GM21717 (cell line): ENCODE data around the gene IFT80.

Source experiments
- ATAC-seq: cut with Tn5 transposase; IDR thresholded peaks from one replicate; pipeline ENCODE4 v1.9.1; 2021; ENCODE audit warnings: mild to moderate bottlenecking, moderate library complexity; ENCODE audit not compliant: unreplicated experiment

The IFT80 gene

DNA sequence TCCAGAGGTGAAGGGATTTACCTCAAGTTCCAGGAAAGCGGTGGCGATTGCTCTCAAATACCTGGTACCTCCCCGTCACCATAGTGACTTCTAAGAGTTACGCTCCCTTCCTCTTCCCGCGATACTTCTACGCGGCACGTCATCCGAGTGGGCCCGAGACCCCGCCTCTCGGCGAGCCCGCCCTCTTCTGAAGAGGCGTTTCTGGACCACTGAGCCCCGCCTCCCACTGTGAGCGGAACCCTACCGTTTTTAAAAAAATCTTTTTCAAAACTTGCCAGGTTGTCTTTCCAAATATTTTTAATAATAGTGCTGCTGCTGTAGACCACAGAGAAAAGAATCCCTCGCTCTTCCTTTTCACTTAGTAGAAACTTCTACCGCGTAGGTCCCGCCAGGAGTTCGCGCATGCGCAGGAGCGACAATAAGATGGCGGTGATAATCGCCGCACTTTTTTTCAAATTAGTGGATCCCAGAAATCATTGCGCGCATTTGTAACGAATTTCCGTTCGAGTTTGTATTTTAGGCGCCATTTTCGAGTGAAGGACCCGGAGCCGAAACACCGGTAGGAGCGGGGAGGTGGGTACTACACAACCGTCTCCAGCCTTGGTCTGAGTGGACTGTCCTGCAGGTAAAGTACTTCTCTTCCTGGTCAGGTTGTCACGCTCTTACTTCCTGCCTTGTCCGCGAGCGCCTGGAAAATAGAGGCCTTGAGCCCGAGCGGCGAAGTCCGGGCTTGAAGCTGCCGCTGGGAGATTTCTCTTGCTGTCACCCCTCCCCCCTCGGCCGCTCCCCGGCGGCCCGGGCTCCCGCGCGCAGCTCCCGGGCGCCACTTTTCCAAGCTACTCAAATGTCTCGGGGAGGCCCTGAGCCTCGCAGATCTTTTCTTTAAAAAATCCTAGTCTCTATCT is at the start of gene IFT80, which contains the start of gene SMC4:
Gene IFT80 (minus strand): TSS at position 101 of the 905 bp plus-strand sequence. CDS start 14,625 bp downstream, outside the sequence.
Gene SMC4 (plus strand): TSS at position 526 of the 905 bp plus-strand sequence. CDS start 1,177 bp downstream, outside the sequence.
- ATAC-seq: peak; percentile 94

DNA sequence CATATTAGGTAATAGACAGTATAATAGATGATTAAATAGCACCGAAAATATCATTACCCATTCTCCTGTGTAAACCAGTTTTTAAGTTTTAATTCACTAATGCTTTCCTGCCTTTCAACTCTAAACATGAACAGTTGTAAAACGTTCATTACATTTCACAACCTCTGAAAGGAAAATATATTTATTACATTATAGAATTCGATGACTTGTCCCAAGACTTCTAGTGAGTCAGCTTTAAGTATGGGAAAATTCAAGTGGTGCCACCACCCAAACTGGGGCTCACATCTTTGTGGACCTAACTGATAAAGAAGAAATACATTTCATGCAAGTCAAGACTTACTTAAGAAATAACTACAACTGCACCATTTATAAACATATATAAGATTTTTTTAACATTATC is 48.5 kb upstream of the IFT80 start:
- ATAC-seq: no peak

DNA sequence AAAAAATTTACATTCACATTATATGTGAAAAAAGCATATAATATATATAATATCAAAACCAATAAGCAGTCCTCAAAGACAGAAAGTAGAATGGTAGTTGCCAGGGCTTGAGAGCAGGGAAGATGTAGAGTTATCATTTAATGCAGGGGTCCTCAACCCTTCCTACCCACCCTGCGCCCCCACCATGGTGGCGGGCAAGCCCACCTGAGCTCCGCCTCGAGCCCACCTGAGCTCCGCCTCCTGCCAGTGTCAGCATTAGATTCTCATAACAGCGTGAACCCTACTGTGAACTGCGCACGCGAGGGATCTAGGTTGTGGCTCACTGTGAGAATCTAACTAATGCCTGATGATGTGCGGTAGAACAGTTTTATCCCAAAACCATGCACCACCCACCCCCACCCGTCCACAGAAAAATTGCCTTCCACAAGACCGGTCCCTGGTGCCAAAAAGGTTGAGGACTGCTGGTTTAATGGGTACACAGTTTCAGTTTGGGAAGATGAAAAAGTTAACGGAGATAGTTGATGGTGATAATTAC is 47.6 kb upstream of the IFT80 start:
- ATAC-seq: no peak

DNA sequence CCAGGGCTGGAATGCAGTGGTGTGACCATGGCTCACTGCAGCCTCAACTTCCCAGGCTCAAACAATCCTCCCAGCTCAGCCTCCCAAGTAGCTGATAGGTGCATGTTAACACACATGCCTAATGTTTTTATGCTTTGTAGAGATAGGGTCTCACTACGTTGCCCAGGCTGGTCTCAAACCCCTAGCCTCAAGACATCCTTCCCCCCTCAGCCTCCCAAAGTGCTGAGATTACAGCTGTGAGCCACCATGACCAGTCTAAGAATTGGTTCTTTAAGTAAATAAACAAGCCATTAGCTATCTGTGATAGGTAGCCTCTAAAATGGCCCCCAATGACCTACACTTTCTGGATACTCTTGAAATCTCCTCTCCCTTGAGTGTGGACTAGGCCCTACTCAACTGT is 46.8 kb upstream of the IFT80 start:
- no peak for ATAC-seq

- ATAC-seq: no peak
Observed at GRCh38 chr3:160444411-160444810, 45.4 kb upstream of the IFT80 start.

DNA sequence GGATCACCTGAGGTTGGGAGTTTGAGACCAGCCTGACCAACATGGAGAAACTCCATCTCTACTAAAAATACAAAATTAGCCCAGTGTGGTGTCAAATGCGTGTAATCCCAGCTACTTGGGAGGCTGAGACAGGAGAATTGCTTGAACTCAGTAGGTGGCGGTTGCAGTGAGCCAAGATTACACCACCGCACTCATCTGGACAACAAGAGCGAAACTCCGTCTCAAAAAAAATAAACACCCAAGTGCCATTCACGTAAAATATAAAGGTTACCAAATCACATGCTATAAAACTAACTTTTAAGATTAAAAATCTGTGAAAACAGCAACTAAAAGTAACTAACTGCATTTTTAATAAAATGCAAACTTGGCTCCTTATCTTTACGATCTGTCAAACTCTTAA is 41.7 kb upstream of the IFT80 start:
- no peak for ATAC-seq

GRCh38 chr3:160437083-160437455 is 38.0 kb upstream of the IFT80 start:
- no peak for ATAC-seq

- ATAC-seq: no peak
Observed at GRCh38 chr3:160435747-160436146, 36.7 kb upstream of the IFT80 start.

DNA sequence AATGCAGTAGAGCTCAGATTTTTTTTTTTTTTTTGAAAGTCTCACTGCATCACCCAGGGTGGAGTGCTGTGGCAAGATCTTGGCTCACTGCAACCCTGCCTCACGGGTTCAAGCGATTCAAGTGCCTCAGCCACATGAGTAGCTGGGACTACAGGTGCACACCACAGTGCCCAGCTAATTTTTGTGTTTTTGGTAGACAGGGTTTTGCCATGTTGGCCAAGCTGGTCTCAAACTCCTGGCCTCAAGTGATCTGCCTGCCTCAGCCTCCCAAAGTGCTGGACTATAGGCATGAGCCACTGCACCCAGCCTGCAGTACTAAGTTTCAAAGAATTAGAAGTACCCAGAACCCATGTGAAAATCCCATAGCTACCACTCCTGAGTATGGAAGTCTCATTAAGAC is 36.1 kb upstream of the IFT80 start:
- ATAC-seq: no peak

- ATAC-seq: no peak
Observed at GRCh38 chr3:160434071-160434470, 35.0 kb upstream of the IFT80 start.

- ATAC-seq: no peak
Observed at GRCh38 chr3:160427832-160428424, 28.9 kb upstream of the IFT80 start.

DNA sequence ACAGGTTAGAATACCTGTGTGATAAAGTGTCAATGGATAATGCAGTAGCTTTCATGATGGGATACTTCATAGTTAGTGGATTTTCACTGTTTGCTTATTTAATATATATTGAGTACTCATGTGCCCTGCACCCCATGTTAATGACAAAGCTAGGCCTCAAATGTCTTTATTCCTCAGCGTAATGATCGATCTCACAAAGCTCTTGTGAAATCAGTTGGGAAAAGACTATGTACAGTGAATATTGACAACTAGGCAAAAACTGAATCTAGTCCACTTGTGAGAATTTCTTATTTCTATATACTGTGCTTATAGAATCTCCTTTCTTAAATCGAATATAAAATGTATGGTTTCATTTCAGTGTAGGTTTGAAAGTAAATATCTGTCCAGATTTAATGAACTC is 18.3 kb upstream of the IFT80 start:
- no peak for ATAC-seq

- peak; percentile 65 for ATAC-seq
Observed at GRCh38 chr3:160413613-160414248, 14.7 kb upstream of the IFT80 start.

DNA sequence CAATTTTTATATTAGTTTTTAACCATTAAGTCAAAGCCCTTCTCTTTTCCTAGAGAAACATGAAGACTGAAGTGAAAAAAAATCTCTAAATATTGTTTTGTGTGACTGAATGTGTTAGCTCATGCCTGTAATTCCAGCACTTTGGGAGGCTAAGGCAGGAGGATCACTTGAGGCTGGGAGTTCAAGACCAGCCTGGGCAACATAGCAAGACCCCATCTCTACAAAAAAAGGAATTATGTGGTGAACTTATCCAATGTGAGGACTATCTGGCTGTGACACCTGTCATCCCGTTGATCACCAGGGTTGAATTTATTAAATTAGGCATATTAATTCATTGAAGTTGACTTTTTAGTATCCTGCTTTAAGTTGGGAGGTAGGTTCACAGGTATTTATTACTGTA is 13.5 kb upstream of the IFT80 start:
- no peak for ATAC-seq

GRCh38 chr3:160409812-160410610 is 11.0 kb upstream of the IFT80 start:
- ATAC-seq: no peak

DNA sequence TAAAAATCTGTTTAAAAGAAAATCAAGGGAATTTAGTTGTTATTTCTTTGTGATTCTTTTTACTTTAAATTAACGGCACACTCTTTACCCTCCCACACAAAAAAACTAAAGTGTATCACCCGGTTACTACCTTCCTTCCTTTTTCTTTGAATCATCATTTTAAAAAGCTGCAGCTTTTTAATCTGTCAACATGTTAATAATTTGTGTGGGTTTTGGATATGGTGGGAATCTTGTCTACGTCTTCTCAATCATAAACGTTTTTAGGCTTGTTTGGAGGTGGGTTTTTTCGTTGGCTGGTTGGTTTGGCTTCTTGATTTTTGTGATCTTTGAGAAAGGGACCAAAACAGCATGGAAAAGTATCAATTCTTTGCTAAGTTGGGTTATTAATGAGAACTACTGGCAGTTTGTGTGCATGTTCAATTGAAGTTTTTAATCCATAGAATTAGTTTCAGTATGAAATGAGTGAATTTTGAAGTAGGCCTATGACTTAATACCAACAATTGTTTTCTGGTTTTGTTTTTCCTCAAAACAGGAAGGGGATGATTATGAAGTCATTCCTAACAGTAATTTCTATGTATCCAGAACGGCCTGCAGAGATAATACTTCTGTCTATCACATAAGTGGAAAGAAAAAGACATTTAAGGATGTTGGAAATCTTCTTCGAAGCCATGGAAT is 4.9 kb upstream of the IFT80 start:
- no peak for ATAC-seq

GRCh38 chr3:160403028-160403545 is 4.1 kb upstream of the IFT80 start:
- no peak for ATAC-seq

DNA sequence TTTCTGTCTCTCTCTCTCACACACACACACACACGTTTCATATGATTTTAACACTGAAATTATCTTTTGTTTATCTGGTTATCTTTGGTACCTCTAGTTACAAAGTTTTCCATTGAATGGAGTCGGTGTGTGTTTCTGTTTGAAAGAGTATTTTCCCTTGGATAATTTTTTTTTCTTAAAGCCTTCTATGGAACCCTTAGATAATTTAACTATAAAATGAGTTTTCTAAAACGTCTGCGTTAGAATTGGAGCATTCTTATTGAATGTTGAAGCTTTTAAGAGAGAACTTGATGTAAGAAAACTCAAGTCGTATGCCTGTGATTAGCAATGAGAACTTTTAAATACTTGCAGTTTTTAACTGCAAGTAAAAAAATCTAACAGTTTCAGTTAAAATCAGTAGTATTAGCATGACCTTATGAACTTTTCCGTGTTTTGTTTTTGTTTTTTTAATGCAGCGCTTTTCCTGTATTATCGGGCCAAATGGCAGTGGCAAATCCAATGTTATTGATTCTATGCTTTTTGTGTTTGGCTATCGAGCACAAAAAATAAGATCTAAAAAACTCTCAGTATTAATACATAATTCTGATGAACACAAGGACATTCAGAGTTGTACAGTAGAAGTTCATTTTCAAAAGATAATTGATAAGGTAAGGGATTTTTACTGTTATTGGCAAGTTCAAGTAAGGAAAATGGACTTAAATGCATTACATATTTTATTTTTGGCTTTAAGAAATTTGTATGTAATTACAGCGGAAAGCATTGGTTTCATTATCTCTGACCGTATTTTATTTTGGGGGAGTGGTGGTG is 3.4 kb upstream of the IFT80 start:
- no peak for ATAC-seq
